T-helper 9 cell (primary cell): ENCODE data around the gene GOLGA6L6.
"Not testable (repeated sequence)": the region's sequence is repeated elsewhere in the genome, so short reads cannot be mapped to it uniquely, and the experiment has no call there.

Source experiments
- DNase-seq: peaks from one replicate; pipeline ENCODE4 v3.0.0-alpha.2; 2020
- total RNA-seq, 2 donors: gene quantifications; one replicate each; lab custom pipeline; 2026; lab: John Stamatoyannopoulos, UW

GOLGA6L6 gene, protein sequence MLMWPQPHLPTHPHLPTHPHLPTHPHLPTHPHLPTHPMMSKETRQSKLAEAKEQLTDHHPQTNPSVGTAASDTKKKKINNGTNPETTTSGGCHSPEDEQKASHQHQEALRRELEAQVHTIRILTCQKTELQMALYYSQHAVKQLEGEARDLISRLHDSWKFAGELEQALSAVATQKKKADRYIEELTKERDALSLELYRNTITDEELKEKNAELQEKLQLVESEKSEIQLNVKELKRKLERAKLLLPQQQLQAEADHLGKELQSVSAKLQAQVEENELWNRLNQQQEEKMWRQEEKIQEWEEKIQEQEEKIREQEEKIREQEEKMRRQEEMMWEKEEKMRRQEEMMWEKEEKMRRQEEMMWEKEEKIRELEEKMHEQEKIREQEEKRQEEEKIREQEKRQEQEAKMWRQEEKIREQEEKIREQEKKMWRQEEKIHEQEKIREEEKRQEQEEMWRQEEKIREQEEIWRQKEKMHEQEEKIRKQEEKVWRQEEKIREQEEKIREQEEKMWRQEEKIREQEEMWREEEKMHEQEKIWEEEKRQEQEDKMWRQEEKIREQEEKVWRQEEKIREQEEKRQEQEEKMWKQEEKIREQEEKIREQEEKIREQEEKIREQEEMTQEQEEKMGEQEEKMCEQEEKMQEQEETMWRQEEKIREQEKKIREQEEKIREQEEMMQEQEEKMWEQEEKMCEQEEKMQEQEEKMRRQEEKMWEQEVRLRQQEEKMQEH
- total RNA-seq: 0 to 0.07 reads per million in 2 donors

DNA sequence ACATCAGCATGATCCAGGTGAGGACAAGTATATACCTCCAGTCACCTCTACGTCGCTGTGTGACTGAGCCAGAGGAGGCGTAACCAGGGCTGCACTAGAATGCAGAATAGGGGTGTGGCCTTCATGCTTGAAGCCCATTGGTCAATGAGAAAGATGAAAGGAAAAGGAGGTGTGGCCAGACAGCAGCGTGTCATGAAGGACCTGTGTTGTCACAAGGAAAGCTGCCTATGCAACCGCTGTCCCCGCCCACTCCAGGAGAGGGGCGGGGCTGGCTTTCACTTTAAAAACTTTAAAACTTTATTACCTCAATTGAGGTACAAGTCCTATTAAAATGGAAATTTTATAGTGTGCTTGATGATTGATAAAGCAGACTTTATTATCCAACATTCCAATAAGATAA is at the start of gene GOLGA6L6:
GOLGA6L6 (minus strand) TSS at position 101 of the 400 bp plus-strand sequence; CDS start at position 10, 91 bp downstream.
- not testable (repeated sequence) for DNase-seq

DNA sequence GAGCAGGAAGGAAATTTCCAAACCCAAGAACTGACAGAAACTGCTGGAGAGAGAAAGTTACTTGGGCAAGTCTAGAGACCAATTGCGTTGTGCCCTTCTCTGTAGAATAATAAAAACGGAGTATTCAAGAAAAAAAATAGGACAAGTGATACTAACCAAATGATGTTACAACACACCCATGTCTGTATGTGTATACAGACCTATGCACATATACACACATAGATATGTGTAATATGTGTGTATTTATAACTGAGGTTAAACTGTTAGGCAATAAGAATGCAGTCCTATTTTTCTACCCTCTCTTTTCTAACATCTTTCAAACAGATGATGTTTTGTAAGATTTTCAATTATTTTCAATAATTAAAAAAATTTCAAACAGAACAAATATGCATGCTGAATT is 48.5 kb upstream of the GOLGA6L6 start:
- DNase-seq: not testable (repeated sequence)

DNA sequence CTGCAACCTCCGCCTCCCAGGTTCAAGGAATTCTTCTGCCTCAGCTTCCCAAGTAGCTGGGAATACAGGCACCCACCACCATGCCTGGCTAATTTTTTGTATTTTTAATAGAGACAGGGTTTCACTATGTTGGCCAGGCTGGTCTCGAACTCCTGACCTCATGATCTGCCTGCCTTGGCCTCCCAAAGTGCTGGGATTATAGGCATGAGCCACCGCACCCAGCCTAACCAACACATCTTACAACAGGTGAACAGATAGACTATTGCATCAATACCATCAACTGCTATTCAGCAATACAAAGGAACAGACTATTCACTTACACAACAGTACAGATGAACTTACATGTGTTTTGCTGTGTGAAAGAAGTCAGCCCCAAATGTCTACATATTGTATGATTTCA is 45.2 kb upstream of the GOLGA6L6 start:
- DNase-seq: not testable (repeated sequence)

DNA sequence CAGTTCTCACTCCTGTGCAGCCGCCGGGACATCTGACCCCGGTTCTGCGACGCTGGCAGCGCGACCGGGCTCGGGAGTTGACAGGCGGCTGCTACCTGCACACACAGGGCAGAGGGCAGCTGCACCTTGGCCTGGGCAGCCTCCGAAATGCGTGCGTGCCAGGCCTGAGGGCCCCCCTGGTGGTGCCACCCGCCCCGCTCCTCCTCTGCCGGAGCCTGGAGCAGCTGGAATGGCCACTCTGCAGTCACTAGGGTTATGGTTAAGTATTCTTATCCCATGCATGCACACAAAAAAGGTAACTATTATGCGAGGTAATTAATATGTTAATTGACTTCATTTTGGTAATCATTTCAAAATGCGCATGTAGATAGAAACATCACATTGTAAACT is 41.1 kb upstream of the GOLGA6L6 start:
- DNase-seq: not testable (repeated sequence)

DNA sequence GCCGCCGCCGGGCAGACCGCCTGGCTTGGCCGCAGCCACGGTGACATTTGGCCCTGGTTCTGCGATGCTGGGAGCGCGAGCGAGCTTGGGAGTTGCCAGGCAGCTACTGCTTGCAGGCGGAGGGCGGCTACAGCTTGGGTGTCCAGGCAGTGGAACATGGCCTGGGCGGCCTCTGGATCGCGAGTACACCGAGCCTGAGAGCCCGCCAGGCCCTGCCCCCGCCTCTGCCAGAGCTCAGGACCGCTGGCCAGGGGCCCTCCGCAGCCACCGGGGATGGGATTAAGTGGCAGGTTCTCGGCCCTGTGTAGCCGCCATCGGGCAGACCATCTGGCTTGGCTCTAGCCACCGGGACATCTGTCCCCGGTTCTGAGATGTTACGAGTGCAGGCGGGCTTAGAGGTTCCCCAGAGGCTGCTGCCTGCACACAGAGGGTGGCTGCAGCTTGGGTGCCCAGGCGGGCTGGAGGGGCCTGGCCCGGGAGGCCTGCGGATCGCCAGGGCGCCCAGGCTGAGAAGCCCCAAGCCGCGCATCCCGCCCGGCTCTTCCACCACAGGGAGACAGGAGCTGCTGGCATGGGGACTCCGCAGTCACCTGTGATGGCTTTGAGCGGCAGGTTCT is 40.6 kb upstream of the GOLGA6L6 start:
- not testable (repeated sequence) for DNase-seq

DNA sequence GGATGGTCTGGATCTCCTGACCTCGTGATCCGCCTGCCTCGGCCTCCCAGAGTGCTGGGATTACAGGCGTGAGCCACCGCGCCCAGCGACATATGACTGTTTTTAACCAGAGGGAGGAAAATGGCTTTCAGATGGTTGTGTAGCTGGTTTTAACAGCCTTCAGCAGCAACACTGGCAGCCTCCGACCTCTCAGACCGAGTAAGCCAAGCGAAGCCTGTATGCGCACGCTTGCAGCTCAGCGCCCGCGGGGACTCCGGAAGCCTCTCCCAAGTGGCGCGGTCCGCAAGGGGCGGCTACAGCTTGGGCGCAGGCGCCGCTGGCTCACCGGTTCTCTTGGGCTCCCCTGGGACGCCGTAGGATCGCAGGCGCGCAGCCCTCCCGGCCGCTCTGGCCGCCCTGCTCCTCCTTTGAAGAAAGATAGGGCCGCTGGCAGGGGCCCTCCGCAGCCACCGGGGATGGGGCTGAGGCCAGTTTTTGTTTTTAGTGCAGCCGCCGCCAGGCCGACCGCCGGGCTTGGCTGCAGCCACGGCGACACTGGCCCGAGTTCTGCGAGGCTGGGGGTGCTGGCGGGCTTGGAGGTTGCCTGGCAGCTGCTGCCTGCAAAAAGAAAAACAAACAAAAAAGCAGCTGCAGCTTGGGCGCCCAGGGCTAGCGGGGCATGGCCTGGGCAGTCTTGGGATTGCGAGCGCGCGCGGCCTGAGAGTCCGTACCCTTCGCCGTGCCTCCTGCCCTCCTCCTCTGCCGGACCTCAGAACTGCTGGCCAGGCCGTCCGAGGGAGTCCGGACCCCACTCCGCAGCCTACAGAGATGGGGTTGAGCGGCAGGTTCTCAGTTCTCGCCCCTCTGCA is 39.9 kb upstream of the GOLGA6L6 start:
- not testable (repeated sequence) for DNase-seq

DNA sequence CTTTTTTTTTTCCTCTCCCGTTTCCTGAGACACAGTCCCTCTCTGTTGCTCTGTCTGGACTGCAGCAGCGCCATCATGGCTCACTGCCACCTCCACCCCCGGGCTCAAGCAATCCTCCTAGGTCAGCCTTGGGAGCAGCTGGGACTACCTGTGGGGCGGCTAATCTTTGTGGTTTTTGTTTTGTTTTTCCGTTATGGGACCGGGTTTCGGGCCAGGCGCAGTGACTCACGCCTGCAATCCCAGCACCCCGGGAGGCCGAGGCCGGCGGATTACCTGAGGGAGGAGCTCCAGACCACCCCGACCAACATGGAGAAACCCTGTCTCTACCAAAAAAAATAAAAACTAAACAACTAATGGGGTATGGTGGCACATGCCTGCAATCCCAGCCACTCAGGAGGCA is 38.1 kb upstream of the GOLGA6L6 start:
- DNase-seq: not testable (repeated sequence)

DNA sequence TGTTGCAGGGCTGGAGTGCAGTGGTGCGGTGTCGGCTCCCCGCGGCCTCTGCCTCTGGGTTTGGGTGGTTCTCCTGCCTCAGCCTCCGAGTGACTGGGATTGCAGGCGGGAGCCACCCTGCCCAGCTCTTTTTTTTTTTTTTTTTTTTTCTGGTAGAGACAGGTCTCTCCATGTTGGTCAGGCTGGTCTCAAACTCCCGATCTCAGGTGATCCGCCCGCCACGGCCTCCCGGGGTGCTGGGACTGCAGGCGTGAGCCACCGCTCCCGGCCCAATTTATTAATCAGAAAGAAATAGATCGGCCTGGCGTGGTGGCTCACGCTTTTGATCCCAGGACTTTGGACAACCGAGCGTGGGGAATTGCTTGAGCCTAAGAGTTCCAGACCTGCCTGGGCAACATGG is 9.7 kb upstream of the GOLGA6L6 start:
- not testable (repeated sequence) for DNase-seq

DNA sequence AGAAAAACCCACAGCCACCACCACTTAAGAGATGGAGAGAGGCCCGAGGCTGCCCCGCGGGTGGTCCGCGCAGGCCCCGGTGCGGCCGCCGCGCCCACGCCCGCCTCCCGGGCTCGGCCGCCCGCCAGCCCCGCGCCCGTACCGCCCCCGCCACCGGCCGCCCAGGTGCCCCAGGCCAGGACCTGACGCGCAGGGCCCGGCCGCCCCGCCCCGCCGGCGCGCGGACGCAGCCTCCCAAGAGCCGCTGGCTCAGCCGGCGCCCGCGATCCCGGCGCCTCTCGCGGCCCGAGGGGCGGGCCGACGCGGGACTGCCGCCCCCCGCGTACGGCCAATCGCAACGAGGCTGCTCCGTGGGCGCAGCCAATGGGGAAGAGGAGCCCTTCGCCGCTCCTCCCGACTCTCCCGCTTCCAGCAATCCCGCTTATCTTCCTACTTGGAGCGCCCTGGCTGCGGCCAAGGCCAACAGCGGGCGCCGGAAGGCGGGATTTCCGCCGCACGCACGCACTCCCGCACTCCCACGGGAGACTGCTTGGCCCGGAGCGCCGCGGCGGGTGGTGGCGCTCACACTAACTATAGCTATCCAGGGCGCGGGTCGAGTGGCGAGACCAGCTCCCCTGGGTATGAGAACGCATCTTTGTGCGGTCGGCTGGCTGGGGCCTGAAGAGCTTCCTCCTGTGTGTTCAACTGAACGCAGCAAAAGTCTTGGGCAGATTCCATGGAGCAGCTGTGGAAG is 35.5 kb downstream of the GOLGA6L6 start:
- DNase-seq: not testable (repeated sequence)

DNA sequence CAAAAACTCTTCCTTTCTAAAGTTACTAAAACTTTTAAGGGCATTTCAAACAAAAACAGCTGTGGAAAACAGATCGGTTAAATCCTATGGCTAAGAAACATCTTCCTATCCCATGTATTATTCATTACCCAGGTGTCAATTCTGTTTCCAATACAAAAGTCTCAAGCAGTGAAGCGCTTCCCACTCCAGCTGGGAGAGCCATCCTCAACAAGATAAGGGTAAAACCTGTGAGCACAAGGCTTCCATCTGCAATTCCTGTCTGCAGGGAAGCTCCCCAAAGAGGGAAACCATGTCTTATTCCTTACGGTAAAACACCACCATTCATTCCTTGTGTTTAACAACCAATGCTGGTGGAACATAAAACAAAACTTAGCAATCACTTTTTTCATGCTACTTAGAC is 38.8 kb downstream of the GOLGA6L6 start:
- not testable (repeated sequence) for DNase-seq

DNA sequence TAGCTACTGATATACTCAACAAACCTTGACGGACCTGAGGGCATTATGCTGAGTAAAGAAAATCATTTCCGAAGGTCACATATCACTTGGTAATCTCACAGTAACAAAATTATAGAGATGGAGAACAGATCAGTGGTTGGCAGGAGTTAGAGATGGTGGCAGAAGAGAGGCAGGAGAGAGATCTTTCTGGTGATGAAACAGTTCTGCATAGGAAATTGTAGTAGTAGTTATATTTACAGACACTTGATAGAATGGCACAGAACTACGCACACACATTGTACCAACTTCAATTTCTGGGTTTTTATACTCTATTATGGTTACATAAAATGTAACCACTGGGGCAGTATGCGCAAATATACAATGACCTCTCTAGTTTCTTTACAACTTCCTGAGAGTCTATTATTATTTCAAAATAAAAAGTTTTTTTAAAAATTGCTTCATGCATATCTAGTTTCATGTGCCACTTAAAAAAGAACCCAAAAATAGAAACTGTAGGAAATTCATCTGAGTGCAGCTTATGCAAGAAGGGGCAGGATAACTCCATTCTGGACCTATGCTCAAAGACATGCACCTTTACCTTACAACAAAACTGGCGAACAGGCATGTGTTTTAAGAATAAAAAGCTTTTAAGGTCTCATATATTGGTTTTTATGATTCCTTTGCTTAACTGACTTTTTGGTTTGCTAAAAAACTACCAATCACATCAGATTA is 39.9 kb downstream of the GOLGA6L6 start:
- DNase-seq: not testable (repeated sequence)

DNA sequence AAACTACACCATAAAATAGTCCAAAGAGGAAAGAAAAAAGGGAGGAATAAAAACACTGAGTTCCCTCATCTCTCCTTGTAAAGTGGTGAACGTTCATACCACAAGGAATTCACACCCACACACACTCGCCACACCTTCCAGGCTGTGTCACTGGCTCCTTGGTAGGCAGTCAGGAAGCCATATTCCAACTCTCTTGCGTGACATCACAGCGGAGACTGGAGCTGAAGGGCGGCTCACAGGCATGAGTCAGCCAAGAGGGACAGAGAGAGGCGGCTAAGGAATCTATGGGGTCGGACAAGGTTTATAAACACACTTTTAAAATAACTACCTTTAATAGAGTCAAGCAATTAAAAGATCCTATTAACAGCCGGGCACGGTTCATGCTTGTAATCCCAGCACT is 43.8 kb downstream of the GOLGA6L6 start:
- not testable (repeated sequence) for DNase-seq

DNA sequence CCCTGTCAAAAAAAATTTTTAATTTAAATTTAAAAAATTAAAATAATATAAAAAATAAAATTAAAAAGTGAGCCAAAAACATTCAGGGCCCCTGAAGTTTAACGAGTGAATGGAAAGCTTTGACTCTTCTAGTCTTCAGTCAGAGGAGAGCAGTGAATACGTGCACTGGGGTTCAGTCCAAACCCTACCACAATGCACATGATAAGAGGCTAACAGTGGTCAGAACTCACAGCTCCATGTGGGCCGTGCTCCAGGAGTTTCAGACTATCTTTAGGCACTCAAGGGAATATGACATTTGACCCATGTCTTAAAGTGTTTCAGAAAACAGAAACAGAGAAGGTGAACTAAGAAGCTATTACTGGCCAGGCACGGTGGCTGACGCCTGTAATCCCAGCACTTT is 48.6 kb downstream of the GOLGA6L6 start:
- DNase-seq: not testable (repeated sequence)

DNA sequence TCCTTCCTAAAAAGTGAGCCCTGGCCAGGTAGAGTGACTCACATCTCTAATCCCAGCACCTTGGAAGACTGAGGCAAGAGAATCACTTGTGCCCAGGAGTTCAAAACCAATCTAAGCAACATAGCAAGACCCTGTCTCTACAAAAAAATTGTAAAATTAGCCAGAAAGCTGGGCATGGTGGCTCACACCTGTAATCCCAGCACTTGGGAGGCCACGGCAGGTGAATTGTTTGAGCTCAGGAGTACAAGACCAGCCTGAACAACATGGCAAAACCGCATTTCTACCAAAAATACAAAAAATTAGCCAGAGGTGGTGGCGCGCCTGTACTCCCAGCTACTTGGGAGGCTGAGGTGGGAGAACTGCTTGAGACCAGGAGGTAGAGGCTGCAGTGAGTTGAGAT is 49.0 kb downstream of the GOLGA6L6 start:
- DNase-seq: not testable (repeated sequence)

DNA sequence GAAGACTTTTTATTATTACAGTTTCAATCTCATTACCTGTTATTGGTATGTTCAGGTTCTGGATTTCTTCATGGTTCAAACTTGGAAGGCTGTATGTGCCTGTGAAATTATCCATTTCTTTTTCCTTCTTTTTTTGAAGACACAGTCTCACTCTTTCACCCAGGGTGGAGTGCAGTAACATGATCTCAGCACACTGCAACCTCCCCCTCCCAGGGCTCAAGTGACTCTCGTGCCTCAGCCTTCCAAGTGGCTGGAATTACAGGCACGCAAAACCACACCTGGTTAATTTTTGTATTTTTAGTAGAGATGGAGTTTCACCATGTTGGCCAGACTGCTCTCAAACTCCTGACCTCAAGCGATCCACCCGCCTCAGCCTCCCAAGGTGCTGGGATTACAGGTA is 52.3 kb downstream of the GOLGA6L6 start:
- DNase-seq: not testable (repeated sequence)
